HepG2 (cell line): ENCODE data around the gene CAPN10. TPM values are rescaled to one million over a fixed set of nuclear protein-coding genes. Genes with fewer than 3 reads are reported as not detected.
A peak's percentile ranks its signal among the peaks of the same experiment; 100 is the strongest.

Experiments
- SRSF4 ChIP-seq: fragments of 200-400 bp; formaldehyde crosslinking; IDR thresholded peaks from one replicate; pipeline ENCODE4 v1.6.1; 2018; ENCODE audit warnings: mild to moderate bottlenecking, low read depth, low read length, moderate library complexity; ENCODE audit not compliant: poor library complexity, severe bottlenecking
- ZFX ChIP-seq: sonication (generic); formaldehyde crosslinking; IDR thresholded peaks from 2 replicates; pipeline ENCODE4 v1.4.0; 2020; ENCODE audit warnings: mild to moderate bottlenecking, low read depth, missing genetic modification reagents, moderate library complexity
- ZNF230 ChIP-seq: sonication (generic); formaldehyde crosslinking; IDR thresholded peaks from 2 replicates; pipeline ENCODE4 v1.4.0; 2020; ENCODE audit warnings: mild to moderate bottlenecking, missing genetic modification reagents
- ZNF563 ChIP-seq: sonication (generic); formaldehyde crosslinking; IDR thresholded peaks from 2 replicates; pipeline ENCODE4 v1.8.0; 2022; ENCODE audit warnings: mild to moderate bottlenecking, moderate library complexity, missing genetic modification reagents
- polyA plus RNA-seq, 8 experiments: library from polyadenylated mRNA; depleted of rRNA in 3 of 8; stranded (reverse) in 7 of 8; unstranded in 1 of 8; fragments of >200 nt; fragmentation: Illumina TruSeq in 4 of 8; extraction: Trizol in 4 of 8; gene quantifications; 2 replicates each; pipeline versions ENCODE4 v1.2.1 to v1.2.3, GENCODE V29; 2011 to 2016; ENCODE audit warnings: low read depth in 4 of 8, missing spikeins in 1 of 8, mixed read lengths in 1 of 8; ENCODE audit not compliant: insufficient read depth in 1 of 8
- total RNA-seq, 5 experiments: library from RNA; depleted of rRNA; stranded (reverse); fragments of >200 nt; fragmentation: Illumina TruSeq; extraction: Trizol; gene quantifications; 2 replicates each; pipeline ENCODE4 v1.2.3, GENCODE V29; 2016; ENCODE audit warnings: low read depth in 1 of 5
- TF ChIP-seq, protein P1 (sequence below): sonication (generic); IDR thresholded peaks from 2 replicates; pipeline ENCODE4 v1.6.1; 2016; ENCODE audit warnings: low read depth, borderline replicate concordance
- TF ChIP-seq, protein P2 (sequence below): IDR thresholded peaks from 2 replicates; pipeline ENCODE4 v1.6.1; 2016; ENCODE audit warnings: low read depth, borderline replicate concordance
- TF ChIP-seq, protein P3 (sequence below), 2 experiments: fragments of 450-650 bp in 1 of 2; sonication (generic) in 1 of 2; formaldehyde crosslinking in 1 of 2; IDR thresholded peaks; 2 replicates each; pipeline versions ENCODE4 v1.6.1 to v1.8.0; 2016 to 2022; ENCODE audit warnings: antibody characterized with exemption in 1 of 2, mild to moderate bottlenecking in 1 of 2, missing genetic modification reagents in 1 of 2
- TF ChIP-seq, protein P4 (sequence below): IDR thresholded peaks from 2 replicates; pipeline ENCODE4 v1.6.1; 2016; ENCODE audit warnings: mild to moderate bottlenecking
- TF ChIP-seq, protein P5 (sequence below): IDR thresholded peaks from 2 replicates; pipeline ENCODE4 v1.6.1; 2012; ENCODE audit warnings: inconsistent platforms
- TF ChIP-seq, protein P6 (sequence below): sonication (generic); formaldehyde crosslinking; IDR thresholded peaks from 2 replicates; pipeline ENCODE4 v1.4.0; 2020; ENCODE audit warnings: missing genetic modification reagents

CAPN10 gene
- total and polyA plus RNA-seq, 2 of the 13 experiments (the other 11 are each of a cell fraction or from before 2014, with no cell fraction given): 27.6 to 32.4 TPM

- TF ChIP-seq ZFX (peak; percentile 43; the same call in 1 of the 2 replicates), ZNF230 (CRISPR knock-in tag) (no peak), ZNF563 (0 out of 2 replicates have a peak, but pooled peaks have one; percentile 34), SRSF4 (no peak)
- TF ChIP-seq, protein P1, sequence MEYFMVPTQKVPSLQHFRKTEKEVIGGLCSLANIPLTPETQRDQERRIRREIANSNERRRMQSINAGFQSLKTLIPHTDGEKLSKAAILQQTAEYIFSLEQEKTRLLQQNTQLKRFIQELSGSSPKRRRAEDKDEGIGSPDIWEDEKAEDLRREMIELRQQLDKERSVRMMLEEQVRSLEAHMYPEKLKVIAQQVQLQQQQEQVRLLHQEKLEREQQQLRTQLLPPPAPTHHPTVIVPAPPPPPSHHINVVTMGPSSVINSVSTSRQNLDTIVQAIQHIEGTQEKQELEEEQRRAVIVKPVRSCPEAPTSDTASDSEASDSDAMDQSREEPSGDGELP: peak; percentile 21; the same call in 1 of the 2 replicates
- TF ChIP-seq, protein P2, sequence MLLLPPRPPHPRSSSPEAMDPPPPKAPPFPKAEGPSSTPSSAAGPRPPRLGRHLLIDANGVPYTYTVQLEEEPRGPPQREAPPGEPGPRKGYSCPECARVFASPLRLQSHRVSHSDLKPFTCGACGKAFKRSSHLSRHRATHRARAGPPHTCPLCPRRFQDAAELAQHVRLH (CRISPR knock-in tag): no peak
- TF ChIP-seq, protein P3, sequence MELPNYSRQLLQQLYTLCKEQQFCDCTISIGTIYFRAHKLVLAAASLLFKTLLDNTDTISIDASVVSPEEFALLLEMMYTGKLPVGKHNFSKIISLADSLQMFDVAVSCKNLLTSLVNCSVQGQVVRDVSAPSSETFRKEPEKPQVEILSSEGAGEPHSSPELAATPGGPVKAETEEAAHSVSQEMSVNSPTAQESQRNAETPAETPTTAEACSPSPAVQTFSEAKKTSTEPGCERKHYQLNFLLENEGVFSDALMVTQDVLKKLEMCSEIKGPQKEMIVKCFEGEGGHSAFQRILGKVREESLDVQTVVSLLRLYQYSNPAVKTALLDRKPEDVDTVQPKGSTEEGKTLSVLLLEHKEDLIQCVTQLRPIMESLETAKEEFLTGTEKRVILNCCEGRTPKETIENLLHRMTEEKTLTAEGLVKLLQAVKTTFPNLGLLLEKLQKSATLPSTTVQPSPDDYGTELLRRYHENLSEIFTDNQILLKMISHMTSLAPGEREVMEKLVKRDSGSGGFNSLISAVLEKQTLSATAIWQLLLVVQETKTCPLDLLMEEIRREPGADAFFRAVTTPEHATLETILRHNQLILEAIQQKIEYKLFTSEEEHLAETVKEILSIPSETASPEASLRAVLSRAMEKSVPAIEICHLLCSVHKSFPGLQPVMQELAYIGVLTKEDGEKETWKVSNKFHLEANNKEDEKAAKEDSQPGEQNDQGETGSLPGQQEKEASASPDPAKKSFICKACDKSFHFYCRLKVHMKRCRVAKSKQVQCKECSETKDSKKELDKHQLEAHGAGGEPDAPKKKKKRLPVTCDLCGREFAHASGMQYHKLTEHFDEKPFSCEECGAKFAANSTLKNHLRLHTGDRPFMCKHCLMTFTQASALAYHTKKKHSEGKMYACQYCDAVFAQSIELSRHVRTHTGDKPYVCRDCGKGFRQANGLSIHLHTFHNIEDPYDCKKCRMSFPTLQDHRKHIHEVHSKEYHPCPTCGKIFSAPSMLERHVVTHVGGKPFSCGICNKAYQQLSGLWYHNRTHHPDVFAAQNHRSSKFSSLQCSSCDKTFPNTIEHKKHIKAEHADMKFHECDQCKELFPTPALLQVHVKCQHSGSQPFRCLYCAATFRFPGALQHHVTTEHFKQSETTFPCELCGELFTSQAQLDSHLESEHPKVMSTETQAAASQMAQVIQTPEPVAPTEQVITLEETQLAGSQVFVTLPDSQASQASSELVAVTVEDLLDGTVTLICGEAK (IDR thresholded peaks at IDR 0.05): no peak
- TF ChIP-seq, protein P3 (CRISPR knock-in tag; IDR thresholded peaks at IDR 0.05): 0 out of 2 replicates have a peak, but pooled peaks have one; percentile 31
- TF ChIP-seq, protein P4, sequence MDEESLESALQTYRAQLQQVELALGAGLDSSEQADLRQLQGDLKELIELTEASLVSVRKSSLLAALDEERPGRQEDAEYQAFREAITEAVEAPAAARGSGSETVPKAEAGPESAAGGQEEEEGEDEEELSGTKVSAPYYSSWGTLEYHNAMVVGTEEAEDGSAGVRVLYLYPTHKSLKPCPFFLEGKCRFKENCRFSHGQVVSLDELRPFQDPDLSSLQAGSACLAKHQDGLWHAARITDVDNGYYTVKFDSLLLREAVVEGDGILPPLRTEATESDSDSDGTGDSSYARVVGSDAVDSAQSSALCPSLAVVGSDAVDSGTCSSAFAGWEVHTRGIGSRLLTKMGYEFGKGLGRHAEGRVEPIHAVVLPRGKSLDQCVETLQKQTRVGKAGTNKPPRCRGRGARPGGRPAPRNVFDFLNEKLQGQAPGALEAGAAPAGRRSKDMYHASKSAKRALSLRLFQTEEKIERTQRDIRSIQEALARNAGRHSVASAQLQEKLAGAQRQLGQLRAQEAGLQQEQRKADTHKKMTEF (CRISPR knock-in tag): peak; percentile 30; the same call in 1 of the 2 replicates
- TF ChIP-seq, protein P5, sequence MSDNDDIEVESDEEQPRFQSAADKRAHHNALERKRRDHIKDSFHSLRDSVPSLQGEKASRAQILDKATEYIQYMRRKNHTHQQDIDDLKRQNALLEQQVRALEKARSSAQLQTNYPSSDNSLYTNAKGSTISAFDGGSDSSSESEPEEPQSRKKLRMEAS: 0 out of 2 replicates have a peak, but pooled peaks have one; percentile 25
- TF ChIP-seq, protein P6, sequence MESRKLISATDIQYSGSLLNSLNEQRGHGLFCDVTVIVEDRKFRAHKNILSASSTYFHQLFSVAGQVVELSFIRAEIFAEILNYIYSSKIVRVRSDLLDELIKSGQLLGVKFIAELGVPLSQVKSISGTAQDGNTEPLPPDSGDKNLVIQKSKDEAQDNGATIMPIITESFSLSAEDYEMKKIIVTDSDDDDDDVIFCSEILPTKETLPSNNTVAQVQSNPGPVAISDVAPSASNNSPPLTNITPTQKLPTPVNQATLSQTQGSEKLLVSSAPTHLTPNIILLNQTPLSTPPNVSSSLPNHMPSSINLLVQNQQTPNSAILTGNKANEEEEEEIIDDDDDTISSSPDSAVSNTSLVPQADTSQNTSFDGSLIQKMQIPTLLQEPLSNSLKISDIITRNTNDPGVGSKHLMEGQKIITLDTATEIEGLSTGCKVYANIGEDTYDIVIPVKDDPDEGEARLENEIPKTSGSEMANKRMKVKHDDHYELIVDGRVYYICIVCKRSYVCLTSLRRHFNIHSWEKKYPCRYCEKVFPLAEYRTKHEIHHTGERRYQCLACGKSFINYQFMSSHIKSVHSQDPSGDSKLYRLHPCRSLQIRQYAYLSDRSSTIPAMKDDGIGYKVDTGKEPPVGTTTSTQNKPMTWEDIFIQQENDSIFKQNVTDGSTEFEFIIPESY (CRISPR knock-in tag): 0 out of 2 replicates have a peak, but pooled peaks have one; percentile 23
Measured at GRCh38 chr2:240601061-240601830, 14.7 kb downstream of the CAPN10 start (continued).
